ENCODE results near the gene MAP2K1. TPM values are rescaled to one million over a fixed set of nuclear protein-coding genes. Genes with fewer than 3 reads are reported as not detected.

The MAP2K1 gene
- total RNA-seq, 3 donors from 2014 or later, result 29.2 to 59.7 (median 38.5) TPM

- Histone ChIP-seq H3K27me3 (no peaks in the 10 kb centered on the region), H3K4me1 (no peaks in the 10 kb centered on the region), H3K36me3 (no peaks in the 10 kb centered on the region), H3K27ac (peak overlapping the region in 1 of 2 donors; percentile 34), H3K9me3 (no peaks in the 10 kb centered on the region), H3K4me3 (no peak overlapping the region)
- DNase-seq (ENCODE audit: low spot score in 2 of 2), result no peak
- no peak for TF ChIP-seq POLR2AphosphoS5 (IDR thresholded peaks at IDR 0.05)
- no peak for TF ChIP-seq CTCF (IDR thresholded peaks at IDR 0.05)
- TF ChIP-seq POLR2A (IDR thresholded peaks at IDR 0.05), result no peak
- intact Hi-C loops (cut with DNase I; ENCODE audit: low total_unique reads), result no loop called here
These were observed 85.7 kb downstream of the MAP2K1 start for GRCh38 chr15:66472176-66472999.

- intact Hi-C loops (cut with DNase I; ENCODE audit: low total_unique reads), result no loop called here
- H3K27me3 ChIP-seq, result no peaks in the 10 kb centered on the region
- no peak for DNase-seq (ENCODE audit: low spot score in 2 of 2)
- no peaks in the 10 kb centered on the region for H3K4me1 ChIP-seq
- H3K27ac ChIP-seq, result no peak overlapping the region
- H3K4me3 ChIP-seq, result no peak overlapping the region
- H3K36me3 ChIP-seq, result no peaks in the 10 kb centered on the region
- H3K9me3 ChIP-seq, result no peaks in the 10 kb centered on the region
- TF ChIP-seq POLR2AphosphoS5 (IDR thresholded peaks at IDR 0.05) (no peak), POLR2A (IDR thresholded peaks at IDR 0.05) (no peak), CTCF (IDR thresholded peaks at IDR 0.05) (no peak)
These were observed 87.4 kb downstream of the MAP2K1 start for GRCh38 chr15:66474135-66474534.

- no peak for TF ChIP-seq POLR2A (IDR thresholded peaks at IDR 0.05)
- TF ChIP-seq CTCF (IDR thresholded peaks at IDR 0.05), result no peak
- TF ChIP-seq POLR2AphosphoS5 (IDR thresholded peaks at IDR 0.05), result no peak
These were observed 88.3 kb downstream of the MAP2K1 start for GRCh38 chr15:66474963-66475362.

GRCh38 chr15:66476535-66476934, 89.8 kb downstream of the MAP2K1 start:
- Histone ChIP-seq H3K36me3 (no peaks in the 10 kb centered on the region), H3K9me3 (no peaks in the 10 kb centered on the region), H3K27me3 (no peaks in the 10 kb centered on the region), H3K4me3 (no peak overlapping the region), H3K4me1 (no peaks in the 10 kb centered on the region), H3K27ac (no peak overlapping the region)
- DNase-seq (ENCODE audit: low spot score in 2 of 2), result no peak
- intact Hi-C loops (cut with DNase I; ENCODE audit: low total_unique reads), result no loop called here
- TF ChIP-seq POLR2A (IDR thresholded peaks at IDR 0.05), result no peak
- no peak for TF ChIP-seq CTCF (IDR thresholded peaks at IDR 0.05)
- TF ChIP-seq POLR2AphosphoS5 (IDR thresholded peaks at IDR 0.05), result no peak

More at GRCh38 chr15:66474963-66475362, 88.3 kb downstream of the MAP2K1 start:
- intact Hi-C loops (cut with DNase I; ENCODE audit: low total_unique reads), result no loop called here
- H3K27ac ChIP-seq, result no peak overlapping the region
- no peaks in the 10 kb centered on the region for H3K9me3 ChIP-seq
- H3K4me1 ChIP-seq, result no peaks in the 10 kb centered on the region
- no peaks in the 10 kb centered on the region for H3K36me3 ChIP-seq
- H3K4me3 ChIP-seq, result no peak overlapping the region
- H3K27me3 ChIP-seq, result no peaks in the 10 kb centered on the region
- DNase-seq (ENCODE audit: low spot score in 2 of 2), result no peak

- intact Hi-C loops (cut with DNase I; ENCODE audit: low total_unique reads), result no loop called here
- H3K4me1 ChIP-seq, result no peaks in the 10 kb centered on the region
- DNase-seq (ENCODE audit: low spot score in 2 of 2), result no peak
These were observed 90.3 kb downstream of the MAP2K1 start for GRCh38 chr15:66477011-66477410.

More at GRCh38 chr15:66477011-66477410, 90.3 kb downstream of the MAP2K1 start:
- no peaks in the 10 kb centered on the region for H3K27me3 ChIP-seq
- H3K4me3 ChIP-seq, result no peak overlapping the region
- TF ChIP-seq POLR2AphosphoS5 (IDR thresholded peaks at IDR 0.05), result no peak
- TF ChIP-seq POLR2A (IDR thresholded peaks at IDR 0.05), result no peak
- no peak for TF ChIP-seq CTCF (IDR thresholded peaks at IDR 0.05)
- H3K9me3 ChIP-seq, result no peaks in the 10 kb centered on the region
- no peak overlapping the region for H3K27ac ChIP-seq
- no peaks in the 10 kb centered on the region for H3K36me3 ChIP-seq

Measured in breast epithelium (tissue), 4 donors.